Stimulated activated CD4-positive, alpha-beta T cell treated with anti-CD3 and anti-CD28 coated beads, Interleukin-2, amount 100 ng/mL, for 4 hours (primary cell): ENCODE measurements around the gene DCBLD2.

ENCODE experiments used
- DNase-seq: peaks from one replicate; pipeline ENCODE4 v3.0.0-alpha.2; 2020; ENCODE audit warnings: low read depth

DCBLD2 gene

GRCh38 chr3:98901392-98902350 is at the start of gene DCBLD2:
Gene DCBLD2, minus strand, starts transcription at chr3:98901695. Its CDS starts 369 bp downstream, at chr3:98901326.
- peak; percentile 90 for DNase-seq

GRCh38 chr3:98945666-98946065 is 44.2 kb upstream of the DCBLD2 start:
- DNase-seq: no peak

GRCh38 chr3:98945101-98945524 is 43.6 kb upstream of the DCBLD2 start:
- no peak for DNase-seq

GRCh38 chr3:98930413-98930812 is 28.9 kb upstream of the DCBLD2 start:
- DNase-seq: no peak

GRCh38 chr3:98921957-98922356 is 20.5 kb upstream of the DCBLD2 start:
- DNase-seq: no peak

- no peak for DNase-seq
These were observed 18.7 kb upstream of the DCBLD2 start for GRCh38 chr3:98920166-98920565.

GRCh38 chr3:98918586-98918985 is 17.1 kb upstream of the DCBLD2 start:
- no peak for DNase-seq

- no peak for DNase-seq
These were observed 16.1 kb upstream of the DCBLD2 start for GRCh38 chr3:98917608-98918007.

- DNase-seq: no peak
These were observed 12.9 kb upstream of the DCBLD2 start for GRCh38 chr3:98914210-98915080.

GRCh38 chr3:98912448-98912847 is 11.0 kb upstream of the DCBLD2 start:
- no peak for DNase-seq

GRCh38 chr3:98906230-98906629 is 4.7 kb upstream of the DCBLD2 start:
- no peak for DNase-seq

- DNase-seq: no peak
These were observed 2.4 kb upstream of the DCBLD2 start for GRCh38 chr3:98903705-98904481.

GRCh38 chr3:98903099-98903498 is 1.6 kb upstream of the DCBLD2 start:
- no peak for DNase-seq

- DNase-seq: no peak
These were observed 851 bp upstream of the DCBLD2 start for GRCh38 chr3:98902351-98902740.

- no peak for DNase-seq
These were observed 440 bp downstream of the DCBLD2 start for GRCh38 chr3:98901119-98901391.

- DNase-seq: no peak
These were observed 1.0 kb downstream of the DCBLD2 start for GRCh38 chr3:98900265-98901118.

- DNase-seq: no peak
These were observed 3.8 kb downstream of the DCBLD2 start for GRCh38 chr3:98897701-98898100.

GRCh38 chr3:98894791-98895576 is 6.5 kb downstream of the DCBLD2 start:
- no peak for DNase-seq

- no peak for DNase-seq
These were observed 7.8 kb downstream of the DCBLD2 start for GRCh38 chr3:98893740-98894139.

GRCh38 chr3:98892263-98892662 is 9.2 kb downstream of the DCBLD2 start:
- no peak for DNase-seq
